DMS114 treated with DMSO at 0.1 percent for 48 hours (cell line): ENCODE data around the gene MAK.
A peak's percentile ranks its signal among the peaks of the same experiment; 100 is the strongest.
"Not testable (repeated sequence)": the region's sequence is repeated elsewhere in the genome, so short reads cannot be mapped to it uniquely, and the experiment has no call there.

ENCODE experiments used
- DNase-seq: peaks from one replicate; lab custom pipeline; 2025; ENCODE audit not compliant: unreplicated experiment; lab: John Stamatoyannopoulos, UW

MAK gene

GRCh38 chr6:10791673-10792072, 46.7 kb downstream of the MAK start:
- no peak for DNase-seq

GRCh38 chr6:10779076-10779475, 59.3 kb downstream of the MAK start:
- DNase-seq, result no peak

GRCh38 chr6:10778230-10778629, 60.1 kb downstream of the MAK start:
- no peak for DNase-seq

- DNase-seq, result no peak
Measured at GRCh38 chr6:10771371-10771894, 66.9 kb downstream of the MAK start.

- DNase-seq, result no peak
Measured at GRCh38 chr6:10769419-10769818, 68.9 kb downstream of the MAK start.

- no peak for DNase-seq
Measured at GRCh38 chr6:10763006-10763405, 75.3 kb downstream of the MAK start.

- no peak for DNase-seq
Measured at GRCh38 chr6:10759884-10760329, 78.4 kb downstream of the MAK start.

GRCh38 chr6:10759312-10759839, 79.0 kb downstream of the MAK start:
- DNase-seq, result peak; percentile 53

GRCh38 chr6:10756085-10756484, 82.3 kb downstream of the MAK start:
- DNase-seq, result no peak

GRCh38 chr6:10751757-10752156, 86.6 kb downstream of the MAK start:
- not testable (repeated sequence) for DNase-seq

GRCh38 chr6:10750568-10750967, 87.8 kb downstream of the MAK start:
- DNase-seq, result not testable (repeated sequence)

- DNase-seq, result no peak
Measured at GRCh38 chr6:10749734-10750133, 88.6 kb downstream of the MAK start.

GRCh38 chr6:10747251-10747972, 90.9 kb downstream of the MAK start, which contains the start of gene TMEM14B:
Gene TMEM14B, plus strand, starts transcription at chr6:10747805. Its CDS starts 1,441 bp downstream, at chr6:10749246.
- DNase-seq, result peak; percentile 98

GRCh38 chr6:10746915-10747250, 91.5 kb downstream of the MAK start:
- DNase-seq, result peak; percentile 20

GRCh38 chr6:10745116-10745515, 93.2 kb downstream of the MAK start:
- no peak for DNase-seq

GRCh38 chr6:10743515-10743914, 94.8 kb downstream of the MAK start:
- no peak for DNase-seq

GRCh38 chr6:10742251-10742650, 96.1 kb downstream of the MAK start:
- no peak for DNase-seq

GRCh38 chr6:10741643-10742042, 96.7 kb downstream of the MAK start:
- not testable (repeated sequence) for DNase-seq

- no peak for DNase-seq
Measured at GRCh38 chr6:10740061-10740460, 98.3 kb downstream of the MAK start.

- no peak for DNase-seq
Measured at GRCh38 chr6:10736731-10737130, 101.6 kb downstream of the MAK start.

- DNase-seq, result no peak
Measured at GRCh38 chr6:10733863-10734262, 104.5 kb downstream of the MAK start.

GRCh38 chr6:10733151-10733715, 105.1 kb downstream of the MAK start:
- DNase-seq, result no peak
